ENCODE results near the gene RPL27A.

The RPL27A gene

GRCh38 chr11:8674859-8675258 lies 7.7 kb upstream of the RPL27A start:
- DNase-seq (ENCODE audit: insufficient read length, low spot score) (no peak), FAIRE-seq (no peak)
- no peak for TF ChIP-seq CTCF (IDR thresholded peaks at IDR 0.05; ENCODE audit: insufficient read depth, missing control alignments)

- DNase-seq (ENCODE audit: insufficient read length, low spot score) (no peak), FAIRE-seq (no peak)
- TF ChIP-seq CTCF (IDR thresholded peaks at IDR 0.05; ENCODE audit: insufficient read depth, missing control alignments), result no peak
These were observed 6.1 kb upstream of the RPL27A start for GRCh38 chr11:8676458-8676857.

GRCh38 chr11:8679006-8679405 lies 3.6 kb upstream of the RPL27A start:
- FAIRE-seq, result no peak
- DNase-seq (ENCODE audit: insufficient read length, low spot score), result no peak
- no peak for TF ChIP-seq CTCF (IDR thresholded peaks at IDR 0.05; ENCODE audit: insufficient read depth, missing control alignments)

- no peak for FAIRE-seq
- TF ChIP-seq CTCF (IDR thresholded peaks at IDR 0.05; ENCODE audit: insufficient read depth, missing control alignments), result no peak
- DNase-seq (ENCODE audit: insufficient read length, low spot score), result no peak
These were observed 722 bp upstream of the RPL27A start for GRCh38 chr11:8681837-8682302.

GRCh38 chr11:8683115-8683807 lies 669 bp downstream of the RPL27A start:
- FAIRE-seq (no peak), DNase-seq (ENCODE audit: insufficient read length, low spot score) (no peak)
- TF ChIP-seq CTCF (IDR thresholded peaks at IDR 0.05; ENCODE audit: insufficient read depth, missing control alignments), result no peak

- no peak for DNase-seq (ENCODE audit: insufficient read length, low spot score)
- FAIRE-seq, result no peak
- no peak for TF ChIP-seq CTCF (IDR thresholded peaks at IDR 0.05; ENCODE audit: insufficient read depth, missing control alignments)
These were observed 2.2 kb downstream of the RPL27A start for GRCh38 chr11:8684600-8685290.

- TF ChIP-seq CTCF (IDR thresholded peaks at IDR 0.05; ENCODE audit: insufficient read depth, missing control alignments), result no peak
- no peak for FAIRE-seq
- DNase-seq (ENCODE audit: insufficient read length, low spot score), result no peak
These were observed 2.7 kb downstream of the RPL27A start for GRCh38 chr11:8685306-8685705.

All from D721Med (cell line).